Osteoblast (primary cell): Measurements from ENCODE around the gene OPN4. TPM values are rescaled to one million over a fixed set of nuclear protein-coding genes. Genes with fewer than 3 reads are reported as not detected.
A peak's percentile ranks its signal among the peaks of the same experiment; 100 is the strongest.

Experiments
- DNase-seq: peaks from one replicate; pipeline ENCODE4 v3.0.0; 2011; ENCODE audit warnings: low spot score, mixed read lengths; ENCODE audit not compliant: insufficient read length; ENCODE audit errors: missing footprints
- H2AFZ ChIP-seq: 2 replicates; pipeline ENCODE4 v1.6.0; 2011; ENCODE audit warnings: mild to moderate bottlenecking, low read length
- H3K27ac ChIP-seq: 2 replicates; pipeline ENCODE4 v1.5.1; 2011; ENCODE audit warnings: mild to moderate bottlenecking, low read depth, low read length, moderate library complexity
- H3K27me3 ChIP-seq: 2 replicates; pipeline ENCODE4 v1.6.0; 2012; ENCODE audit warnings: mild to moderate bottlenecking, control low read depth, inconsistent platforms, low read length, moderate library complexity; ENCODE audit not compliant: insufficient read depth
- H3K36me3 ChIP-seq: 2 replicates; pipeline ENCODE4 v1.5.1; 2011; ENCODE audit warnings: mild to moderate bottlenecking, low read length, control low read depth, moderate library complexity; ENCODE audit not compliant: insufficient read depth
- H3K4me1 ChIP-seq: 2 replicates; pipeline ENCODE4 v1.5.1; 2011; ENCODE audit warnings: mild to moderate bottlenecking, low read length, control low read depth, moderate library complexity; ENCODE audit not compliant: insufficient read depth
- H3K4me2 ChIP-seq: 2 replicates; pipeline ENCODE4 v1.6.0; 2011; ENCODE audit warnings: mild to moderate bottlenecking, low read length; ENCODE audit not compliant: insufficient read depth
- H3K4me3 ChIP-seq: fragments of 200-600 bp; sonication (generic); 3 replicates; pipeline ENCODE4 v1.5.1; 2012; ENCODE audit warnings: mild to moderate bottlenecking, low read length, inconsistent platforms; ENCODE audit not compliant: insufficient read depth
- H3K79me2 ChIP-seq: 2 replicates; pipeline ENCODE4 v1.6.0; 2012; ENCODE audit warnings: mild to moderate bottlenecking, low read length, control low read depth, inconsistent platforms; ENCODE audit not compliant: insufficient read depth
- H3K9me3 ChIP-seq: 2 replicates; pipeline ENCODE4 v1.5.1; 2011; ENCODE audit warnings: low read depth, low read length, control low read depth
- H4K20me1 ChIP-seq: 2 replicates; pipeline ENCODE4 v1.6.0; 2012; ENCODE audit warnings: mild to moderate bottlenecking, low read length, control low read depth; ENCODE audit not compliant: insufficient read depth
- total RNA-seq: library from RNA; depleted of rRNA; stranded (reverse); fragments of >200 nt; gene quantifications from 2 replicates; pipeline ENCODE4 v1.2.3, GENCODE V29; 2012
- TF ChIP-seq, protein P1 (sequence below): IDR thresholded peaks from 2 replicates; pipeline ENCODE4 v1.5.1; 2011; ENCODE audit warnings: mild to moderate bottlenecking, low read depth, low read length, moderate library complexity; ENCODE audit errors: extremely low read depth

Gene OPN4
- total RNA-seq, 1 donor = not detected

GRCh38 chr10:86671419-86671818 lies 17.1 kb downstream of the OPN4 start:
- Histone ChIP-seq H3K4me1 (peaks cover 18% of the 10 kb centered on the region), H3K4me2 (no peak overlapping the region), H3K27ac (no peak overlapping the region), H4K20me1 (no peaks in the 10 kb centered on the region), H3K36me3 (no peaks in the 10 kb centered on the region), H3K79me2 (no peaks in the 10 kb centered on the region), H2AFZ (no peak overlapping the region), H3K4me3 (no peak overlapping the region), H3K9me3 (no peaks in the 10 kb centered on the region), H3K27me3 (no peaks in the 10 kb centered on the region)
- TF ChIP-seq, protein P1, sequence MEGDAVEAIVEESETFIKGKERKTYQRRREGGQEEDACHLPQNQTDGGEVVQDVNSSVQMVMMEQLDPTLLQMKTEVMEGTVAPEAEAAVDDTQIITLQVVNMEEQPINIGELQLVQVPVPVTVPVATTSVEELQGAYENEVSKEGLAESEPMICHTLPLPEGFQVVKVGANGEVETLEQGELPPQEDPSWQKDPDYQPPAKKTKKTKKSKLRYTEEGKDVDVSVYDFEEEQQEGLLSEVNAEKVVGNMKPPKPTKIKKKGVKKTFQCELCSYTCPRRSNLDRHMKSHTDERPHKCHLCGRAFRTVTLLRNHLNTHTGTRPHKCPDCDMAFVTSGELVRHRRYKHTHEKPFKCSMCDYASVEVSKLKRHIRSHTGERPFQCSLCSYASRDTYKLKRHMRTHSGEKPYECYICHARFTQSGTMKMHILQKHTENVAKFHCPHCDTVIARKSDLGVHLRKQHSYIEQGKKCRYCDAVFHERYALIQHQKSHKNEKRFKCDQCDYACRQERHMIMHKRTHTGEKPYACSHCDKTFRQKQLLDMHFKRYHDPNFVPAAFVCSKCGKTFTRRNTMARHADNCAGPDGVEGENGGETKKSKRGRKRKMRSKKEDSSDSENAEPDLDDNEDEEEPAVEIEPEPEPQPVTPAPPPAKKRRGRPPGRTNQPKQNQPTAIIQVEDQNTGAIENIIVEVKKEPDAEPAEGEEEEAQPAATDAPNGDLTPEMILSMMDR = no peak
- no peak for DNase-seq

DNA sequence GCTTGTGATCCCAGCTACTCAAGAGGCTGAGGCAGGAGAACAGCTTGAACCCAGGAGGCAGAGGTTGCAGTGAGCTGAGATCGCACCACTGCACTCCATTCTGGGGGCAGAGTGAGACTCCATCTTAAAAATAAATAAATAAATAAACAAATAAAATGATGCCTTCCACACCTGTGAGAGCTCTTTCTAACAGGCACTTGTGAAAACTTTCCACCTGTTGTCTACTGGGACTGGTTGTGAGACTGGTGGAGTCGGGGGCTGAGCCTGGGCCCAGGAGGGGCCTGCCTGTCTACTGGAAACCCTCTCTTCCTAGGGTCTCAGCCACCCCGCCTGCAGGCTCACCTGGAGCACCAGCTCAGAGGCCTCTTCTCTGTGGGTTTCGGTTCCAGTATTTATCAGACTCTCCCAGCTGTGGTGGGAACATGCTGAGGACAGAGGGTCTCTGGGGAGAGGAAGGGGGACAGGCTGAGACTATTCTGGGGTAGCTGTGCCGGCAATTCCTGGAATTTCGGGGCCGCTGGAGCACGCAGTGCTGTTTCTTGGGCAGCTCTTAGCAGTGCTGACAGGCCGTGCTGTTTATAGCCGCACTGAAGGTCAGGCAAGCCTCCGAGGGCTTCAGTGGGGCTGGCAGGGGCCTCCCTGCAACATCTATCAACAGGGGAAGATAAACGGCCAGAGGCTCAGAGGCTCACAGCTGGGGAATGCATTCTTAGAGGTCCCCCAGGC lies 17.8 kb downstream of the OPN4 start:
- TF ChIP-seq, protein P1 = no peak
- Histone ChIP-seq H4K20me1 (no peaks in the 10 kb centered on the region), H3K4me2 (no peak overlapping the region), H3K4me3 (no peak overlapping the region), H3K9me3 (no peaks in the 10 kb centered on the region), H2AFZ (no peak overlapping the region), H3K4me1 (peaks cover 18% of the 10 kb centered on the region), H3K27me3 (no peaks in the 10 kb centered on the region), H3K79me2 (no peaks in the 10 kb centered on the region), H3K27ac (no peak overlapping the region), H3K36me3 (no peaks in the 10 kb centered on the region)
- DNase-seq = no peak

DNA sequence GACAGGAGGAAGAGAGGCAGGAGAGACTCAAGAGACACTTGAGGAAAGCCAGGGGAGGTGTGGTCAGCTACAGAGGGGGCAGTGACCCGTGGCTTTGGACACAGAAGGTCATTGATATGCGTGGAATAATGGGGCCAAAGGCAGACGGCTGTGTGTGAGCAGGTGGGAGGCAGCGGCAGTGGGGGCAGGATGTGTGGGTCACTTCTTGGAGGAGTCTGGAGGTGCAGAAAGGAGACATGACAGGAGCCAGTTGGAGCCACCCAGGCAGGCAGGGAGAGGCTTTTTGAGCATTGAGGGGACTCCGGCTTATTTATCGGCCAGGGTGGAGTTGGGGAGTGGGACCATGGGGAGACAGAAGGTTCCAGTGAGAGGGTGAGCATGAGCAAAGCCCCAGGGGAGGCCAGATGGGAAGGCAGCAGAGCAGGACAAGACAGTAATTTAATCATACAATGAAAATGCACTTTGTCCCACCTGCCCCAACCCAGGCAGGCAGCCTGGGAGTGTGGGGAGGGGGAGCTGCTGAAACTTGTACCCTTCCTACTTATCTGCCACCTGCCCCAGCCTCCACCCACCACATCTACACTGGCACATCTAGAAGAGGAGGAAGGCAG lies 19.0 kb downstream of the OPN4 start:
- Histone ChIP-seq H3K4me2 (no peak overlapping the region), H3K9me3 (no peaks in the 10 kb centered on the region), H3K4me3 (no peak overlapping the region), H2AFZ (no peak overlapping the region), H3K27me3 (no peaks in the 10 kb centered on the region), H3K27ac (no peak overlapping the region), H3K4me1 (peaks cover 9% of the 10 kb centered on the region), H3K79me2 (no peaks in the 10 kb centered on the region), H4K20me1 (no peaks in the 10 kb centered on the region), H3K36me3 (no peaks in the 10 kb centered on the region)
- no peak for DNase-seq
- TF ChIP-seq, protein P1 = no peak

DNA sequence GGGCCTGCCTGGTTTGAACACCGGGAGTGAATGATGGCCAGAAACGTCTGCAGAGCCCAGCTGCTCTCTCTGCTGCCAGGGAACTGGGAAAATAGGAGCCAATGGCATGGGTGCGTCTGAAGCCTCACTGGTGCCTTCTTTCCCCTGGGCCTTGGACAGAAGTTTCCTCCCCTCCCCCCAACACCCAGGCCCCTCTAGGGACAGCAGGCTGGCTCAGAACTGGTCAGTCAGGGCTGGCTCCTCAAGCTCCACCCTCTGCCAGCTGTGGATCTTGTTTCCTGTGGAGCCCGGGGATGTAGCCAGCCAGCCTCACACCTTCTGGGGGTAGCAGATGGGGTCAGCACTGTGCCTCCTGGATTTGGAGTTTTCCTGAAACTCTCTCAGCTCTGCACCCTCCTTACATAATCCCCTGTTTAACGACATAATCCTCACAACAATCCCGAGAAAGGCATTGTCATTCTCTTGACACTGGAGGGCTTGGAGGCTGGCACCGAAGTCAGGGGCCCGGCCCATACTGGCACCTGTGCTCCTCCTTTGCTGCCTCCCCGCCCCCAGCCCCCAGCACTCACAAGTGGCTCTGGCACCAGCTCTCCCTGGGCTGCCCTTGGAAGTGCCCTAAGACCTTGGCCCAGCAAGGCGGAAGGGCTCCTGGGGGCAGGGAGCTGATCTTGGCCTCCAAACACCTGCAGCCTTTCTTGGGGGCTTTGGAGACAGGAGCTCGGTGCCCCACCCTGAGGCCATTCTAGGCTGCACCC lies 19.7 kb downstream of the OPN4 start:
- DNase-seq = peak; percentile 96
- TF ChIP-seq, protein P1 = no peak
- no peaks in the 10 kb centered on the region for H4K20me1 ChIP-seq
- H3K4me3 ChIP-seq = no peak overlapping the region
- no peaks in the 10 kb centered on the region for H3K79me2 ChIP-seq
- no peak overlapping the region for H2AFZ ChIP-seq
- no peak overlapping the region for H3K27ac ChIP-seq
- peaks cover 2% of the 10 kb centered on the region for H3K4me1 ChIP-seq
- H3K4me2 ChIP-seq = no peak overlapping the region
- no peaks in the 10 kb centered on the region for H3K36me3 ChIP-seq
- no peaks in the 10 kb centered on the region for H3K9me3 ChIP-seq
- H3K27me3 ChIP-seq = no peaks in the 10 kb centered on the region
